ENCODE measurements around the gene ZNF853.

- TF ChIP-seq CTCF (IDR thresholded peaks at IDR 0.05; ENCODE audit: borderline replicate concordance, extremely low read depth, low read length, poor library complexity, severe bottlenecking) (no peak), EZH2 (IDR thresholded peaks at IDR 0.05; ENCODE audit: borderline replicate concordance, low read depth, low read length, severe bottlenecking) (no peak)
These were observed 37.0 kb upstream of the ZNF853 start for GRCh38 chr7:6578114-6579084.

All from DND-41 (cell line).